GM19023 (cell line): ENCODE results near the gene MANBA.

Experiments used
- ATAC-seq: cut with Tn5 transposase; IDR thresholded peaks from one replicate; pipeline ENCODE4 v1.9.1; 2021; ENCODE audit warnings: mild to moderate bottlenecking, moderate library complexity; ENCODE audit not compliant: unreplicated experiment

The MANBA gene

GRCh38 chr4:102598762-102599374 lies 161.9 kb downstream of the MANBA start:
- ATAC-seq: peak; percentile 55

- ATAC-seq: peak; percentile 63
Observed at GRCh38 chr4:102598086-102598761, 162.5 kb downstream of the MANBA start.

GRCh38 chr4:102596532-102596931 lies 164.2 kb downstream of the MANBA start:
- no peak for ATAC-seq

- ATAC-seq: no peak
Observed at GRCh38 chr4:102594000-102594399, 166.8 kb downstream of the MANBA start.

GRCh38 chr4:102593147-102593546 lies 167.6 kb downstream of the MANBA start:
- no peak for ATAC-seq

- no peak for ATAC-seq
Observed at GRCh38 chr4:102592256-102592655, 168.5 kb downstream of the MANBA start.

GRCh38 chr4:102589743-102590142 lies 171.0 kb downstream of the MANBA start:
- no peak for ATAC-seq

- peak; percentile 35 for ATAC-seq
Observed at GRCh38 chr4:102586644-102587021, 174.1 kb downstream of the MANBA start.

GRCh38 chr4:102586002-102586643 lies 174.6 kb downstream of the MANBA start:
- peak; percentile 48 for ATAC-seq

GRCh38 chr4:102585329-102585728 lies 175.4 kb downstream of the MANBA start:
- ATAC-seq: no peak

- no peak for ATAC-seq
Observed at GRCh38 chr4:102584091-102584490, 176.7 kb downstream of the MANBA start.
